ENCODE results near the gene ARFGAP3. TPM values are rescaled to one million over a fixed set of nuclear protein-coding genes. Genes with fewer than 3 reads are reported as not detected.

Gene ARFGAP3
- total and polyA plus RNA-seq, 4 donors, result 37.0 to 41.0 (median 38.2) TPM

- no peaks in the 10 kb centered on the region for H3K9me3 ChIP-seq (ENCODE audit: control insufficient read depth, insufficient read depth, low read length)
- H3K36me3 ChIP-seq (ENCODE audit: control insufficient read depth, insufficient read depth, low read length), result peaks cover 73% of the 10 kb centered on the region
- H3K4me3 ChIP-seq (ENCODE audit: low read depth, low read length), result no peak overlapping the region
- 83% methylated on average over 9 of the region's 12 CpGs for WGBS (ENCODE audit: insufficient coverage)
- no peaks in the 10 kb centered on the region for H3K27me3 ChIP-seq (ENCODE audit: control insufficient read depth, insufficient read depth, low read length)
- DNase-seq (ENCODE audit: low read depth in 4 of 6, low spot score in 6 of 6), result no peak
- H3K4me1 ChIP-seq (ENCODE audit: control insufficient read depth, insufficient read depth, low read length), result peaks cover 32% of the 10 kb centered on the region
- H3K27ac ChIP-seq (ENCODE audit: low read depth, low read length), result no peak overlapping the region
Observed at GRCh38 chr22:42801252-42802080, 55.6 kb downstream of the ARFGAP3 start.

DNA sequence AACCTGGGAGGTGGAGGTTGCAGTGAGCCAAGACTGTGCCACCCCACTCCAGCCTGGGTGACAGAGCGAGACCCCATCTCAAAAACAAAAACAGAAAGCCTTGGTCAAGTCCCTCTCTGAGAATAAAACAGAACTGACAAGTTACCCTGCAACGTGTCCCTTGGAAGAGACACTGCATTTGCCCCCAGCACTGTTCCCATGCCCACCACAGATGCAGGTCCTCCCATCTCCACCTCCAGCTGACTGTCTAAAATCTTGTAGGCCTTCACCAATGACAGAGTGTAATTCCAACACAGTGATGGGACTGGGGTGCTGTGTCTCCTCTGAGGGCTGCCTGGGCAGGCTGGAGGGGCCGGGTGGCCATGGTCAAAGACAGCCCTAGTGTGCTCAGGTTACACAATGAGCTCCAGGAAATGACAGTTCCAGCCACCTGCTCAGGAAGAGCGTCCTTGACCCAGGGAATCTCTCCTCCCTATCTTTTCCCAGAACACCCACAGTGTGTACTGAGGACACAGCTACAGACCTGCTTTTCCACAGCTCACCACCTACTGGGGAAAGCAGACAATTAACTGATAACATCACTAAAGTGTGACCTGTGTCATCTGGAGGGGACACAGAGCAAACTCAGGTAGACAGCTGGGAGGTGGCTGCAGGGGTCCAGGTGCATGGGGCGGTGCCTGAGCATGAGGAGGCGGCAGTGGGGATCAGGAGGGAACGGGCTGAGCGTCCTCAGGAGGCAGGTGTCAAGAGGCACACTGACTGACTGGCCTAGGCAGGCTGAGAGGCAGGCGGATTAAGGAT is 56.4 kb downstream of the ARFGAP3 start:
- Histone ChIP-seq H3K27ac (ENCODE audit: low read depth, low read length) (no peak overlapping the region), H3K27me3 (ENCODE audit: control insufficient read depth, insufficient read depth, low read length) (no peaks in the 10 kb centered on the region), H3K9me3 (ENCODE audit: control insufficient read depth, insufficient read depth, low read length) (no peaks in the 10 kb centered on the region), H3K4me1 (ENCODE audit: control insufficient read depth, insufficient read depth, low read length) (peaks cover 24% of the 10 kb centered on the region), H3K4me3 (ENCODE audit: low read depth, low read length) (no peak overlapping the region), H3K36me3 (ENCODE audit: control insufficient read depth, insufficient read depth, low read length) (peaks cover 71% of the 10 kb centered on the region)
- DNase-seq (ENCODE audit: low read depth in 4 of 6, low spot score in 6 of 6), result no peak
- WGBS (ENCODE audit: insufficient coverage), result 85% methylated on average over 9 of the region's 9 CpGs

DNA sequence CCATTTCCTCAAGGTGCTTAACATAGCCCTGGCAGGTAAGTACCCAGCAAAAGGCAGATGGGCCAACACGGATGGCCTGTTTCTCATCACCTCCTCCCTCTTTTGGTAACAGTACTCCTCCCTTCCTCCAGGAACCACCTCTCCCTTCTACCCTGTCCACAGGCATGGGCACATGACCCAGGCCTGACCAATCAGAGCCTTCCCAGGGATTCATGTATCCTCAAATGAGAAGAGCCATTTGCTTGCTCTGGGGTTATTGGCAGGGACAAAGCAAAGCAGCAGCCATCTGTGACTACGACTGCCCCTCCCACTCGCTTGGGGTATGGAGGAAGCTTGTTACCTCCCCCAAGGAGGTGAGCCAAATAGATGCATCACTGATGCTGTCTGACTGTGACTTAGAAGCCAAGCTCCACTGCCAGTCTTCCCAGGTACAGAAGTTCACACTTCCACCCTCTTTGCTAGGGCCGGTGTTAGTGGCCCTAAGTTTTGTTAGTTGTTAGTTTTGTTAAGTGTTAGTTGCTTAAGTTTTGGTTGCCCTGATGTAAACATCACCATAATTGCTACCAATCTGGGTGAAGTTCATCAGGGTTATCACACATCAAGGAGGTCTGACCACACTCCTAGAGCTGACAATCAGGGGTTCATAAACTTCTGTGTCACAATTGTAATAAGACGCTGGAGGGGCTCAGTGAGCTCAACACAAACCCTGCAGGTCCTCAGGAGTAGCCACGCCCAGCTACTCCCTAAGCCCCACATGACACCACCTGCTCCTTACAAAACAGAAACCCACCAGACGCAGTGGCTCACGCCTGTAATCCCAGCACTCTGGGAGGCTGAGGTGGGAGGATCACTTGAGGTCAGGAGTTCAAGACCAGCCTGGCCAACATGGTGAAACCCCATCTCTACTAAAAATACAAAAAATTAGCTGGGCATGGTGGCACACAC is 57.3 kb downstream of the ARFGAP3 start:
- Histone ChIP-seq H3K27me3 (ENCODE audit: control insufficient read depth, insufficient read depth, low read length) (no peaks in the 10 kb centered on the region), H3K9me3 (ENCODE audit: control insufficient read depth, insufficient read depth, low read length) (no peaks in the 10 kb centered on the region), H3K4me1 (ENCODE audit: control insufficient read depth, insufficient read depth, low read length) (peaks cover 15% of the 10 kb centered on the region), H3K27ac (ENCODE audit: low read depth, low read length) (no peak overlapping the region), H3K36me3 (ENCODE audit: control insufficient read depth, insufficient read depth, low read length) (peaks cover 71% of the 10 kb centered on the region), H3K4me3 (ENCODE audit: low read depth, low read length) (no peak overlapping the region)
- WGBS (ENCODE audit: insufficient coverage), result 66% methylated on average over 3 of the region's 8 CpGs
- no peak for DNase-seq (ENCODE audit: low read depth in 4 of 6, low spot score in 6 of 6)

- Histone ChIP-seq H3K9me3 (ENCODE audit: control insufficient read depth, insufficient read depth, low read length) (no peaks in the 10 kb centered on the region), H3K27ac (ENCODE audit: low read depth, low read length) (no peak overlapping the region), H3K4me3 (ENCODE audit: low read depth, low read length) (no peak overlapping the region), H3K36me3 (ENCODE audit: control insufficient read depth, insufficient read depth, low read length) (peaks cover 75% of the 10 kb centered on the region), H3K4me1 (ENCODE audit: control insufficient read depth, insufficient read depth, low read length) (peaks cover 10% of the 10 kb centered on the region), H3K27me3 (ENCODE audit: control insufficient read depth, insufficient read depth, low read length) (no peaks in the 10 kb centered on the region)
- DNase-seq (ENCODE audit: low read depth in 4 of 6, low spot score in 6 of 6), result no peak
- 84% methylated on average over 8 of the region's 10 CpGs for WGBS (ENCODE audit: insufficient coverage)
Observed at GRCh38 chr22:42799061-42799460, 58.0 kb downstream of the ARFGAP3 start.

DNA sequence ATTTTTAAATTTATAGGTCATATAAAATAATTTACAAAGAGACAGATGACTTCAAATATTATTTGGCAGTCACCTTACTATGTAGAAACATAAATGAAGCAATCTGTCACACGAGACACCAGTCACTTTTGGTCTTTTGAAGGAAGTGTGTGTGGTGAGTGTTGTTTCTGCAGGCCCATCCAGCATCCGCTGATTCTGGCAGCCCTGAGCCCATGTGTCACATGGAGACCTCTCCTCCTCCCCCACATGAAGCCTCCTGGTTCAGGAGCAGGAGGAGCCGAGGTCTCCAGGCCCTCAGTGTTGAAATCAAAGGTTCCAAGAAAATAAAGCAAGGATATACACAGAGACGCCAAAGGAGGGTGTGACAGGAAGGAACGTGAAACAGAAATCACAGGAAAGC is 60.1 kb downstream of the ARFGAP3 start:
- WGBS (ENCODE audit: insufficient coverage), result no CpG with 5 or more reads among the region's 5 CpGs
- Histone ChIP-seq H3K36me3 (ENCODE audit: control insufficient read depth, insufficient read depth, low read length) (peaks cover 82% of the 10 kb centered on the region), H3K4me1 (ENCODE audit: control insufficient read depth, insufficient read depth, low read length) (peaks cover 3% of the 10 kb centered on the region), H3K27me3 (ENCODE audit: control insufficient read depth, insufficient read depth, low read length) (no peaks in the 10 kb centered on the region), H3K27ac (ENCODE audit: low read depth, low read length) (no peak overlapping the region), H3K9me3 (ENCODE audit: control insufficient read depth, insufficient read depth, low read length) (no peaks in the 10 kb centered on the region), H3K4me3 (ENCODE audit: low read depth, low read length) (no peak overlapping the region)
- DNase-seq (ENCODE audit: low read depth in 4 of 6, low spot score in 6 of 6), result no peak

DNA sequence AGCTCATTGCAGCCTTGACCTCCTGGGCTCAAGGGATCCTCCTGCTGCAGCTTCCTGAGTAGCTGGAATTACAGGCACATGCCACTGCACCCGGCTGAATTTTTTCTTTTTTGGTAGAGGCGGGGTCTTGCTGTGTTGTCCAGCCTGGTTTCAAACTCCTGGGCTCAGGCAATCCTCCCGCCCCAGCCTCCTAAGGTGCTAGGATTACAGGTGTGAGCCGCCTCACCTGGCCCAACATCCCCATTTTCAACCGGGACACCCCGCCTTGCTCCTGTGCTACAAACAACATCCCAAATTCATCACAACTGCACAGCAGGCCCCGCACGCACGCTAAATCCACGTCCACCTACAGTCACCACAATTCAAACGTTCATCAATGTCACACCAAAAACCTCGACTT is 61.0 kb downstream of the ARFGAP3 start:
- Histone ChIP-seq H3K4me1 (ENCODE audit: control insufficient read depth, insufficient read depth, low read length) (peaks cover 9% of the 10 kb centered on the region), H3K27ac (ENCODE audit: low read depth, low read length) (no peak overlapping the region), H3K36me3 (ENCODE audit: control insufficient read depth, insufficient read depth, low read length) (peaks cover 76% of the 10 kb centered on the region), H3K9me3 (ENCODE audit: control insufficient read depth, insufficient read depth, low read length) (no peaks in the 10 kb centered on the region), H3K27me3 (ENCODE audit: control insufficient read depth, insufficient read depth, low read length) (no peaks in the 10 kb centered on the region), H3K4me3 (ENCODE audit: low read depth, low read length) (no peak overlapping the region)
- 96% methylated on average over 10 of the region's 12 CpGs for WGBS (ENCODE audit: insufficient coverage)
- DNase-seq (ENCODE audit: low read depth in 4 of 6, low spot score in 6 of 6), result no peak

- no peak overlapping the region for H3K4me3 ChIP-seq (ENCODE audit: low read depth, low read length)
- H3K4me1 ChIP-seq (ENCODE audit: control insufficient read depth, insufficient read depth, low read length), result peaks cover 9% of the 10 kb centered on the region
- WGBS (ENCODE audit: insufficient coverage), result 79% methylated on average over 21 of the region's 25 CpGs
- no peak for DNase-seq (ENCODE audit: low read depth in 4 of 6, low spot score in 6 of 6)
- no peaks in the 10 kb centered on the region for H3K9me3 ChIP-seq (ENCODE audit: control insufficient read depth, insufficient read depth, low read length)
- H3K36me3 ChIP-seq (ENCODE audit: control insufficient read depth, insufficient read depth, low read length), result peaks cover 64% of the 10 kb centered on the region
- no peak overlapping the region for H3K27ac ChIP-seq (ENCODE audit: low read depth, low read length)
- H3K27me3 ChIP-seq (ENCODE audit: control insufficient read depth, insufficient read depth, low read length), result no peaks in the 10 kb centered on the region
Observed at GRCh38 chr22:42794551-42795510, 62.2 kb downstream of the ARFGAP3 start.

GRCh38 chr22:42793848-42794405 is 63.1 kb downstream of the ARFGAP3 start:
- Histone ChIP-seq H3K4me3 (ENCODE audit: low read depth, low read length) (no peak overlapping the region), H3K27ac (ENCODE audit: low read depth, low read length) (no peak overlapping the region), H3K36me3 (ENCODE audit: control insufficient read depth, insufficient read depth, low read length) (peaks cover 57% of the 10 kb centered on the region), H3K27me3 (ENCODE audit: control insufficient read depth, insufficient read depth, low read length) (no peaks in the 10 kb centered on the region), H3K4me1 (ENCODE audit: control insufficient read depth, insufficient read depth, low read length) (peaks cover 9% of the 10 kb centered on the region), H3K9me3 (ENCODE audit: control insufficient read depth, insufficient read depth, low read length) (no peaks in the 10 kb centered on the region)
- WGBS (ENCODE audit: insufficient coverage), result 83% methylated on average over 8 of the region's 15 CpGs
- DNase-seq (ENCODE audit: low read depth in 4 of 6, low spot score in 6 of 6), result no peak

Data from spinal cord (tissue), 10 donors.